ENCODE measurements around the gene DISC1.
"Not testable (repeated sequence)": the region's sequence is repeated elsewhere in the genome, so short reads cannot be mapped to it uniquely, and the experiment has no call there.

DISC1 gene

GRCh38 chr1:231606712-231607111 lies 19.9 kb upstream of the DISC1 start:
- DNase-seq: no peak

- DNase-seq: no peak
Measured at GRCh38 chr1:231610388-231610787, 16.2 kb upstream of the DISC1 start.

GRCh38 chr1:231611111-231611510 lies 15.5 kb upstream of the DISC1 start:
- DNase-seq: no peak

- DNase-seq: no peak
Measured at GRCh38 chr1:231611851-231612250, 14.7 kb upstream of the DISC1 start.

GRCh38 chr1:231612393-231613089 lies 14.0 kb upstream of the DISC1 start:
- DNase-seq: peak; percentile 41

GRCh38 chr1:231613419-231614349 lies 12.9 kb upstream of the DISC1 start:
- DNase-seq: no peak

- DNase-seq: no peak
Measured at GRCh38 chr1:231616667-231617066, 9.9 kb upstream of the DISC1 start.

- no peak for DNase-seq
Measured at GRCh38 chr1:231618609-231619256, 7.9 kb upstream of the DISC1 start.

GRCh38 chr1:231619257-231619634 lies 7.3 kb upstream of the DISC1 start:
- no peak for DNase-seq

- not testable (repeated sequence) for DNase-seq
Measured at GRCh38 chr1:231625042-231625441, 1.5 kb upstream of the DISC1 start.

- DNase-seq: no peak
Measured at GRCh38 chr1:231625975-231626534, 535 bp upstream of the DISC1 start.

- DNase-seq: peak; percentile 52
Measured at GRCh38 chr1:231626951-231627614, 493 bp downstream of the DISC1 start.

GRCh38 chr1:231628207-231628876 lies 1.8 kb downstream of the DISC1 start:
- peak; percentile 47 for DNase-seq

GRCh38 chr1:231629132-231629531 lies 2.5 kb downstream of the DISC1 start:
- no peak for DNase-seq

- no peak for DNase-seq
Measured at GRCh38 chr1:231630558-231631205, 4.1 kb downstream of the DISC1 start.

GRCh38 chr1:231631717-231632116 lies 5.1 kb downstream of the DISC1 start:
- DNase-seq: no peak

GRCh38 chr1:231632119-231632518 lies 5.5 kb downstream of the DISC1 start:
- no peak for DNase-seq

- DNase-seq: no peak
Measured at GRCh38 chr1:231634323-231635013, 7.9 kb downstream of the DISC1 start.

- no peak for DNase-seq
Measured at GRCh38 chr1:231636157-231636556, 9.6 kb downstream of the DISC1 start.

GRCh38 chr1:231636922-231637321 lies 10.3 kb downstream of the DISC1 start:
- not testable (repeated sequence) for DNase-seq

- no peak for DNase-seq
Measured at GRCh38 chr1:231638647-231639046, 12.1 kb downstream of the DISC1 start.
